HG03025 (cell line): Measurements from ENCODE around the gene C4orf54.

Experiments
- ATAC-seq: cut with Tn5 transposase; IDR thresholded peaks from one replicate; pipeline ENCODE4 v1.9.1; 2021; ENCODE audit warnings: mild to moderate bottlenecking, moderate library complexity; ENCODE audit not compliant: unreplicated experiment, low FRiP score

The C4orf54 gene

DNA sequence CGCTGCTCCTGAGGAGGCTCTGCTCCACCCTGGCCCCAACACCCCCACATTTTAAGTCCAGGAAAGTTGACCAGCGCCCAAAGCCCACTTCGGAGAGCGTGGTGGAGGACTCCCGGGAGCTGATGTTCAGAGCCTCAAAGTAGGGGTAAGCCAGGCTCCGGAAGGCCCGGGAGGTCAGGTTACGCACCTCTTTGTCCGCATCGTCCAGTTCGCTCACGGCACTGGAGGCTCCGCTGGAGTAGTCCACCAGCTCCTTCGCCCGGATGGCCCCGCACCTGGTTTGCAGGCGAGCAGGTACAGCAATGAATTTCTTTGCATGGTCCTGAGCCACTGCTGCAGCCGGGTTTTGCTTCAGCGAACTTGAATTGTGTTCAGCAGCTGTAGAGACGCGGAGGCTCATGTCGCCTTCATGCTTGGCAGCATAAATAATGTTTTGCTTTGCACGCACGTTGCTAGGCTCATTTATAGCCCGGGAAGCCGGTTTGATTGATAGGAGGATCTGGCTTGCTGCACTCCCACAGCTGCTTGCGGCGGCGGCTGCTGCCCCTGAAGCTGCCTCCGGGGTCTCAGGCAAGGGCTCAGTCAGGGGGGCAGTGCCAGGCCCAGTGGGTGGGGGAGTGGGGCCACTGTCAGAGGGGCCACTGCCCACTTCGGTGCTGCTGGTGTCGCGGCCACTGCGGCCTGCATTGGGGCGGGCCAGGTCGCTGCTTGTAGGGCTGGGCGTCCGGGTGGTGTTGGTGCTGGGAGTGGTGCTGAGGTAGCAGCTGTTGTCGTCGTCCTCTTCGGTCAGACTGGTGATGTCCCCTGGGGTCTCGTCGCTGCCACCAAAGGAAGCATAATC, 4.8 kb downstream of the C4orf54 start:
- ATAC-seq, result no peak

DNA sequence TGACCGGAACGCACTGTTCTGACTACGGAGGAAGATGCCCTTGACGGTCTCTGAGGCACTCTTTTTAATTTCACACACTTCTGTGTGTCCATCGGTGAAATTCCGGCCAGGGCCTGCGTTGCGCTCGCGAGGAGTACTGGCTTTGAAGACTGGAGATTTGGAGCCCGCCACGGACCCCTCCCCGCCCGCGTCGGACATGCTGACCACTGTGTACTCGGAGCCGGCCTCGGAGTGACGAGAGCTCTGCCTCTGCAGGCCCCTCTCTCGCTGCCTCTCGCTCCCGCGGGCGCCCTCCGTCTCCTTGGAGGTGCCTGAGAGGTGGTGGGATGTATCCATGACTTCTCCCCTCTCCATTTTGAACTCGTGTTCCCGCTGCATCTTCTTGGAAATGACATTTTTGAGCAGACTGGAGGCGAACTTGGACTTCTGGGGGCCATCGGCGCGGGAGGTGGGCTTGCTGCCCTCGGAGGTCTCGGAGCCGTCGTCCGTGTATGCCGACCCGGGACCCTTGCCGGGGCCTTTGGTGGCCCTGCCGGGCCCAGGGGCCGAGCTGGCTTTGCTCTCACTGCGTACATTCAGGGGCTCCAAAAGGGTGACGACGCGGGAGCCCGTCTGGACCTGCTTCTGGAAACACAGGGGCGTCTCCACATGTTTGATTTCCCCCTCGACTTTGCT, 5.7 kb downstream of the C4orf54 start:
- no peak for ATAC-seq

DNA sequence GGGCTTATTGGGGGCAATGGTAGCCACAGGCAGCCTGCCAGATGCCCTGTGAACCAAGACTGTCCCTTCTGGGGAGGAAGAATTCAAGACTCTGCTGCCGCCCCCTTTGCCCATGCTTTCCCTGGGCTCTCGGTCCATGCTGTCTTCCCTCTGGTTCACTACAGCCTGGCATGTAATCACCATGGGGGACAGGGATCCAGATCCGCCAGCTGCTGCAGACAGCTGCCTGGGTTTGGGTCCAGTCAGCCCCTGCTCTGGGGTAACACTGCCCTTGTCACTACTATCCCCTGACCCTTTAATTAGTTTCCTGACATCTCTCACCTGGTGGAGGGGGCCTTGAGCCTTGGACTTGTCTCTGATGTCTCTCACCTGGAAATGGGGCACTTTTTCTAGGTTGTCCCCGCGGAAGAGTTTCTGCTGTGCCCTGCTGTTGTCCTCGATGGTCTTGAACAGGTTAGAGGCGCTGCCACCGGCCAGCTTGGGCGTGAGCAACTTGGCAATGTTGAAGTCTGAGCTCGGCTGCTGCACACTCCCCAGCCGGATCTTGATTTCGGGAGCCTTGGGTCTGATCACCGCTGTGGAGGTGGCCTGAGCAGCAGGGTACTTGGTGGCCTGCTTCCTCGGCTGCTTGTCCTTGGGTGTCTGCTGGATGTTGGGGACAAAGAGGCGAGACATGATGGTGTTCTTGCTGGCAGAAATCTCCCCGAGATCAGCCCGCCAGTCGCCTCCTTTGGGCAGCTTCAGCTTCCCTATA, 6.4 kb downstream of the C4orf54 start:
- no peak for ATAC-seq

DNA sequence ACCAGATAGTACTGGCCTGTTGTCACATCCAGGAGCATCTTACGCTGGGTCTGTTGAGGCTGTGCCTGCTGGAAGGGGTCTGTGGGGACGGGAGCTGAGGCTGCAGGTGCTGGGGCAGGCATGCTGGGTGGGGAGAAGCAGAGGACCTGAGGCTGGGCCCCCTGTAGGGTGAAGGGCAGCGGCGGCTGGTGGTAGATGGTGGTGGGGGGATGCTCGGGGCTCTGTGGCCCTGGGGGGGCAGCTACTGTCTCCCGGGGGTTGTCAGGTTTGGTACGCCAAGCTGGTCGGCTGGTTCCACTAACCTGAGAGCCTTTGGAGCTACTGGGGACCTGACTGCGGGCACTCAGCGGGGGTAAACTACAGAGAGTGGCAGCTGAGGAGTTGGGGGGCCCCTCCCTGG, 7.8 kb downstream of the C4orf54 start:
- ATAC-seq, result no peak

DNA sequence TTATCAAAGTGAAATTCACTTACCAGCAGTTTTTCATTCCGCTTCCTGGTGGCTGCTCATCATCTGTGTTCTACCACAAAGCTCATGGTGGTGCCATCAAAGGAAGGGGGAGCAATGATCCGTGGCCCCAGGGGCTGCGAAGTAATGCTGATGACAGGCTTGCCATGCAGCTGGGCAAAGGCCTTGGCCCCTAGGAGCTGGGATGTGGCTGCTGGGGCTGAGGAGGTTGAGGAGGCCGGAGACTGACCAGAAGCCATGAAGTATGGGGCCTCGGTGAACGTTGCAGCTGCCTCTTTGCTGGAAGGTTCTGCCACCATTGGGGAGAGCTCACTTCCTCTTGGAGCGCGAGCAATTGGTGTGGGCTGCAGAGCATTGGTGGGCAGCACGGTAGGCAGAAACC, 8.4 kb downstream of the C4orf54 start:
- ATAC-seq, result no peak

DNA sequence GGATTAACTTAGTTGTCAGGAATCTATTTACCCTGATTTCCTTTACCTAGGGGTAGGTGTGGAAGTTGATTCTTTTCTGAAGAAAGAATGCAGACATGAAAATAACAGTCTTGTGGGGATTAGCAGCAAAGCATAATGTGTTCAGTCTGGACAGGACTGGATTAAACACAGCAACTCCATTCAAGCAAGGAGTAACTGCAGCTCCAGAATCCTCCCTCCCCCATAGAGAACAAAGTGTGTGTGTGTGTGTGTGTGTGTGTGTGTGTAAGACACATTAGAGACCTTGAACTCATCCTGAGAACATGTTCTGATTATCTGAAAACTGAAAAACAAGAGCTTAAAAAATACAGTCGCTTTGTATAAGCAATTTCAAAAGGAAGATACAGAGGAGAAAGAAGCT, 9.3 kb downstream of the C4orf54 start:
- no peak for ATAC-seq

DNA sequence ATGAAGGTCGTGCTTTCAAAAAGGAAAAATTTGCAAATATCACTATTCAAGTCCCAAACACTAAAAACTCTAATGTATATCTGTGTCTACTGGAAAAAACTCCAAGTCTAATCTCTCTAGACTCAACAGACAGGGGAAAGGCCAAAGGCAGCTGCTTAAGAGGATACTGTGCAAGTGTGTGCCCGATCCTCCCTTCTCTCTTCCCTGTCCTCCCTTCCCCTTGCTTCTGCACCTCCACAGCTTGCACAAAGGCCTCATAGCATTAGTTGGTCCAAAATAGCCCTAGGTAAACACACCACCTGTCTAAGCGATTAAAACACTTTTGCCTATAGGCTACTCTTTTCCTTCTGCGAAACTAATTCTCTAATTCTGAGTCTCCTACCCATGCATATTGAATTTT, 10.6 kb downstream of the C4orf54 start:
- ATAC-seq, result no peak

DNA sequence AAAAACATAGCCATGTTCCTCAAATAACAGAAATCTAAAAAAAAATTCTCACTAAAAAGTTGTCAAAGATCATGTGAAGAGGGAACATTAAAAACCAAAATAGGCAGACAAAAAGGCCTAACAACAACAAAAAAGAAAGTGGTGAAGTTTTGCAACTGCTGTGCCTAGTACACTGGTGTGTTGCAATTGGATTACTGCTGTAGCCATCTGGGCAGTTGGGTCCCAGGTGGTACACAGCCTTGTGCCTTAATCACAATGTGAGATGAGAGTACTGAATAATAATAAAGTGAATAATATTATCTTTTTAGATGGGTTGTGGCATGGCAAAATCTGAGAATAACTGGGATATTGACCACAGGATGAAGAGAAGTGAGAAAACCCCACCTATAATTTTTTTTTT, 12.0 kb downstream of the C4orf54 start:
- no peak for ATAC-seq

DNA sequence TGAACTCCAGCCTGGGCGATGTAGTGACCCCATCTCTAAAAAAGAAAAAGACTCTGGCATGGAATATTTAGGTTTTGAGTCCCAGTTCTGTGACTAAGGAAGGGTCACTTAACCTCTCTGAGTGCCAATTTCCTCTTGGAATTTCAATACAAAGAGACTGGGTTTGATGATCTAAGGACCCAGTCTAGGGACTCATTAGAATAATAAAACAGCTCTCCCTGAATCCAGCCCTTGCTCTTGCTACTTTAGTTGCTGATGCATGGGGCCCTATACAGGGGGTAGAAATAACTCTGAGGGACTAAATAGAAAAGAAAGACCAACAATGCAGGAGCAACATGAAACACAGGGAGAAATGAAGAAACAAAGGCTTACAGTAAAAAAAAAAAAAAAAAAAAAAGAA, 12.6 kb downstream of the C4orf54 start:
- no peak for ATAC-seq

DNA sequence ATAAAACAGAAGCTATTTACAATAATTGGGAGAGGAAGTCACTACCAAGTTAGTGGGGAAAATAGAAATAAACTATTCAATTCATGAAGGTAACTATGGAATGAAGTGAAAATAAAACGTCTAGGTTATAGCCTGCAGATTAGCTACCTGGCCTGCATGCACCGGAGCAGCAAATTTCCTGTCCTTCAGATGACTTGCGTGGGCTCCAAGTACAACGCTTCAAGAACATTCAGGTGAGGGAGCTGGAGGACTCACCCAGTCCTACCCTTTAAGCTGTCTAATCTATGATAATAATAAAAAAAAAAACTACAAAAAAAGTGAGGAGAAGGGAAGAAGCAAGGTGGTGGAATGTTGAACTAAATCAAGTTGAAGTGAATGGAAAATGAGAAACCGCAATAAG, 13.2 kb downstream of the C4orf54 start:
- no peak for ATAC-seq

DNA sequence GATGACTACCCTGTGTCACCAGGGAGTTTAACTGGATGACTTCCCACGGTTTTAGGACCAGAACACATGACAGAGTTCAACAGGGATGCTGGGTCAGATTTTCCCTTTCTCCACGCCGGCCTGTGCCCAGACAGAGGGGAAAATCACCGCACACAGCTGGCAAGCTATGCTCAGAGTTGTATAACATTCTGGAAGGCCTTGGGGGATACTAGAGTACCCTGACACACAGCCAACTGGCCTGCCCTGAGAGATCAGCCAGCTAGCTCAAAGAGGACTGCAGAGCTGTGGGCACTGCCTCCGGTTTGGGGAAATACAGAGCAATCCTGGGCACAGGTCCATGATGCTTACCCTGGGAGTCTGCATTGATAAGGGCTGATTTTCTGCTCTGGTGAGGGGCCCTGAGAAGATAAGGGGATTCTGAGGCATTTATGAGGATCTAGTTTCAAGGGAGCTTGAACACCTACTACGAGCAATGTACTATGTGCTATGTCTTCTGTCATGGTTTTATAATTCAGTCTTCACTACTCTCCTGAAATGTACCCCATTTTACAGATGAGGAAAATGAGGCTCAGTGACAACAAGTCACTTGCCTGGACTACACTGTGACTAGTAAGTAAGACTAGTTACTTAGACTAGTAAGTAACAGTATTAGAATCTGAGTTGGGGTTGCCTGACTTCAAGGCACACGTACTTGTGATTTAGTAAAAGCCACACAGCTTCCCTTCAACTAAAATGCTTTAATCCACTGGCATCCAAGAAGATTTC, 14.7 kb downstream of the C4orf54 start:
- no peak for ATAC-seq

DNA sequence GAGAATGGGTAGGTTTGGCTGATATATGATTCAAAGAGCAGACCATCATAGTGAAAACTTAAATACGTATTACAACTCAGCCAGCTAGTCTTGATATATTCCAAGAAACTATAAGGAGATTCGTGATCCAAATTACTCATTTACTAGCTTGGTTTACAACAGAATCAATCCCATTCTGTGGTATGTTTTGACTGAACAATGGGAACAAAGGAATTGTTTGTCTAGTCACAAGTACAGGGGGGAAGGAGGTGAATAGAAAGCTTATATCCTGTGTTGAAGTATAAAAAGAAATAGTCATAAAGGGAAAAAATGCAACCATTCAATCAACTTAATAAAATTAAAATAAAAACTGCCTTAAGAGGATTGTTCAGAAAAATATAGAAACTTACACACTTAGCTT, 17.0 kb downstream of the C4orf54 start:
- ATAC-seq, result no peak

DNA sequence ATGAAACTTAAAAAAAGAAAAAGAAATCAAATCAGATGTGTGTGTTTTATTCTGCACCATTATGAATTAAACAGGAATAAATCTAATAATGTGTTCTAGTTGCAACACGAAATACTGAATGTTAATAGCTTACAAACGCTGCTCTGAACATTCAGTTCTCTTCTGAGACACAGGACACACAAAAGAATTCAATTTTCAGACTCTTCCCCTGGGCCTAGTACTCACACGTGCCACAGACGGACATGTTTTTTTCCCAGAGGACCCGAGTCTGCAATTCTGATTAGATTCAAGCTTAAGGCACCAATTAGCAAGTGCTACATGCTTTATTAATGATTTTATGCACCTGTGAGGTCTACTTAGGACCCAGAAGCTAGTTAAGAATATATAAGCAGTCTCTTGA, 20.5 kb downstream of the C4orf54 start:
- ATAC-seq, result no peak

DNA sequence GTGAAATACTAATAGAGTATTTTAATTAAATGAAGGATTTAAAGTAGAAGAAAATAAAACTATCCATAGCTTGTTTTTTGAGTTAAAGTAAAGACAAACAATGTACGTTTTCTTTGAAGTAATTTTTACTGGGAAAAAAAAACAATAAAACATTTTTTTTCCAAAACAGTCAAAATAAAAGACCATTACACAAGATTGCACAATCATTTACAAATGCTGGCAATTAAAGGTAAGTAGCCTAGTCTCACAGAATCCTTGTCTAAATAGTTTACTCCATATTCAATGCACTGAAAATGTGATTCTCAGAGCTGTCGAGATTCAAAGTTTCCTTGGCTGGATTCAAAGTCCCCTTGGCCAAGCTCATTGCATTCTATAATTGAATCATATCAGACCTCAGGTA, 21.2 kb downstream of the C4orf54 start:
- ATAC-seq, result no peak

DNA sequence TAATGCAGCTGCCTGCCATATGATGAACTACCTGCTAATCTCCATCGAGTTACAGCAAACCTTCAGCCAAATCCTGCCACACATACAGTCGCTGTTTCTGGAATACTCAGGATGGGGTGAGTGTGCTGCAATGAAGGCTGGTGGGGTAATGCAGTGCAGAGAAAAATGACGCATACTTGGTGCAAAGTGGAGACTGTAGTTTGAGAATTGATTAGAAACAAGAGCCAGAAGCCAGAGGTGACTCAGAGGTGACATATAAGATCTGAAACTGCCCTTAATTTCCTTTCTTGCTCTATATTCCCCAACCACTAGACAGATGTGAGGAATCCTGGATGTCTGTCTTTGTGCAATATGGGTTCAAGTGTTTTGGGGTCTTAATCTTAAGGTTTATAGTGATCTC, 22.0 kb downstream of the C4orf54 start:
- ATAC-seq, result no peak

DNA sequence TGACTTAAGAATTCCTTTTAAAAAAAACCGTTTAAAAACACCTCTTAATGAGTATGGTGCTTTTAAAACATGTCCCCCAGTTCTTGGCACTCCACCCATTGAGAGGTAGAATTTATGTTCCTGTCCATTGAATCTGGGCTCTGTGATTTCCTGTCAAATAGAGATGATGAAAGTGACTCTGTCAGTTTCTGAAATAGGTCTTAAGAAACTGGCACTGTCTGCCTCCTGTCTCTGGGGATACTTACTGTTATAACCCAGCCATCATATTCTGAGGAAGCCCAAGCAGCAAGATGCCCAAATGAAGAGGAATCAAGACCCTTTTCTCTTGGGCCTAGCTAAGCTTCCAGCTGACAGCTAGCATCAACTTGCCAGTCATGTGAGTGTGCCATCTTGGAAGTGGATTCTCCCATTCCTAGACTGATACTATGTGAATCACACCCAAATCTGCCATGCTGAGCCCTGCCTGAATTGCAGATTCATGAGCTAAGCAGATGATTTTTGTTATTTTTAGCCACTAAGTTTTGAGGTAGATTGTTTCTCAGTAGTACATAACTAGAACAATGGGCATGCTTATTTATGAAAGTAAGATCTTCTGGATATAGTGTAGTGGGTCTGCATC, 22.8 kb downstream of the C4orf54 start:
- ATAC-seq, result no peak

DNA sequence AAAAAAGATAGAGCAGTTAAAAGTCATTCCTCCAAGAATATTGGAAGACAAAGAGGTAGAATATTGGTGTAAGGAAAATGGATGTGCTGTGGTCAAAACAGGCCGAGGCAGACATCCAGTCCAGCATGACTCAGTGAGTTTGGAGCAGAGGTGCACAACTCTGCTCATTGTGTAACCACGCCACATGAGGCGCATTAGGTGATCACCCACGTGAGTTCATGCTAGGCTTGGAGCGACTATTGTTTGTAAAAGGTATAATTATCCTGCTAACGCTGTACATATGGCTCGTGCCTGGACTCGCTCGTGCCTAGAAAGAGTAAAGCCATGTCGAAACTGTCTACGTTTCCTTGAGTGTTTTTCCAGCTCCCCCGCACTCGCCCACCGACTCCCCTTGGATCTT, 23.9 kb downstream of the C4orf54 start:
- no peak for ATAC-seq

DNA sequence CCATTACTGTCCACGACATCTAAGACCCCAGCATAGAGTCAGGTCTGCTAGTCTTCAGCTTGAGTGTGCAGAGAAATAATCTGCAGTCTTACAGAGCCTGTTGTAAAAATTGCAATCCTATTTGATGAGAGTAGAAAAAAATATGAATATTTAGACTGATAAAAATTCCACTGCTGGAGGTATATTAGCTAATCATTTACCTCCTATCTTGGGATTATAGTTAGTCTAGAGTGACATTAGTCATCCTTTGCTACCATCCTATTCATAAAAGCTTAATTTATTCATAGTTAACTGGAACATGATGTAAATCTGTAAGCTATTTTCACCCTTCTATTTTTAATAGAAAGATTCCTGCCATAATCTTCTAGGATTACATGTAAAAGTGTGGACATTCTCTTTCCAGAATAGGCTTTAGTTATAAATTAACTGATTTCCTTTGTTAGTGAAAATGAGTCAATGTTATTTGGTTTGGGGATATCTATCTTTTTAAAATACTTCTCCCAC, 26.7 kb downstream of the C4orf54 start:
- no peak for ATAC-seq

DNA sequence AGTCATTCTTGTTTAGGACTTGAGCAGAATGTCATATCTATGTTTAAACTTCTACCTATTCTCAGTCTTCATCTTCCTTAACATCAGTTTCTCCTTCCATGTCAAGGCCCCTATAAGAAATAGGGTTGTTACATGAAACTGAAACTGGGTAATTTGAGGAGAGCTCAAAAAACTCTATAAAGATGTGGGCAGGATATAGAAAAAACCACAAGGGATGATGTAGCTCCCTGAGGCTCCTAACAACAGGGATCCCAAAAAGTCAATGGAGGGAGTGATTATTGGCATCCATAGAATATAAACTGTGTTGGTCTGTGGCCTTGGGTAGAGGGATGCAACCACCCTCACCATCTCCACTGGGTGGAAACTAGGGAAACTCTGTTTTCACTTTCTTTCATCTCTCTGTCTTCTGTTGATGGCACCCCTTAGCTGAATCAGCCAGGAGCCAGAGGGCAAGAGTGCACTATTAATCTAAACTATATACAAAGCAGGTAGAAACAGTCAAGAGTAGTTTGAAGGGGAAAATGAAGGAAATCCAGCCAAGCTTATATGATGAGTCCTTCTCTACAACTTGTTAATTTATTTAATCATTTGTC, 27.6 kb downstream of the C4orf54 start:
- ATAC-seq, result no peak

DNA sequence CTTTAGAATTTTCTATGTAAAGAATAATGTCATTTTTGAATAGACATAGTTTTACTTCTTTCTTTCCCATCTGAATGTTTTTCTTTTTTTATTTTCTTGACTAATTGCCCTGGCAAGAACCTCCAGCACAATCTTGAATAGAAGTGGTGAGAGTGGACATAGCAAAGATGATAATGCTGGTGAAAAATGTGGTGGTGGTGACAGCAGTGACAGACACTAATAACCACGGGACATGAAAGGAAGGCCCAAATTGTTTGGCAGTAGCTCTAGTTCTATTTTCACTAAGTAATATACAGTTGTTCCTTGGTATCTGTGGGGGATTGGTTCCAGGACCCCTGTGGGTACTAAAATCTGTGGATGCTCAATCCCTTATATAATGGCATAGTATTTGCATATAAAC, 29.6 kb downstream of the C4orf54 start:
- ATAC-seq, result no peak
